Fibroblast of lung (primary cell): ENCODE measurements around the gene PUS1.

Source experiments
- EZH2 ChIP-seq: IDR thresholded peaks from 2 replicates; pipeline ENCODE4 v1.5.1; 2012; ENCODE audit warnings: low read length, control low read depth, mild to moderate bottlenecking; ENCODE audit errors: missing control alignments
- TF ChIP-seq, protein P1 (sequence below), 2 donors: IDR thresholded peaks in 1 of 2; conservative IDR thresholded peaks in 1 of 2; 1 replicate in 1 of 2; 2 replicates in 1 of 2; pipeline ENCODE4 v1.5.1; 2011 to 2012; ENCODE audit warnings: low read length in 2 of 2, control low read depth in 1 of 2, inconsistent platforms in 1 of 2, low read depth in 1 of 2, mild to moderate bottlenecking in 1 of 2

DNA sequence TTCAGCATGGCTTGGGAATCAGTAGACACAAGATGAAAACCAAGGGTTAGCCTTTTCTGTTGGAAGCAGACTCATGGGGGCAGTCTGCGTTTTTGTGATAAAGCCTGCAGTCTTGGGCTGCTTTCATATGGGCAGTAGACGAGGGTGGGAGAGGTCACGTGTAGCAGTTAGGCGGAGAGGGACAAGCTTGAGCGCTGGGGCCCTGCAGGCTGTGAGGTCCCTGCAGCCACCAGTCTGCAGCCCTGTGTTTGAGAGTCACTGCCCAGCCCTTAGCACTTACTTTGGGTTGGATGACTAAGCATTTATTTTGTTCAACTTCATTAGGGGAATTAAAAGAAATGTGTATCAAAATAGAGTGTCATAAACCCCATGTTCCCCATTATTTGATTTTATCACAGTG, 57.8 kb downstream of the PUS1 start:
- TF ChIP-seq, protein P1, sequence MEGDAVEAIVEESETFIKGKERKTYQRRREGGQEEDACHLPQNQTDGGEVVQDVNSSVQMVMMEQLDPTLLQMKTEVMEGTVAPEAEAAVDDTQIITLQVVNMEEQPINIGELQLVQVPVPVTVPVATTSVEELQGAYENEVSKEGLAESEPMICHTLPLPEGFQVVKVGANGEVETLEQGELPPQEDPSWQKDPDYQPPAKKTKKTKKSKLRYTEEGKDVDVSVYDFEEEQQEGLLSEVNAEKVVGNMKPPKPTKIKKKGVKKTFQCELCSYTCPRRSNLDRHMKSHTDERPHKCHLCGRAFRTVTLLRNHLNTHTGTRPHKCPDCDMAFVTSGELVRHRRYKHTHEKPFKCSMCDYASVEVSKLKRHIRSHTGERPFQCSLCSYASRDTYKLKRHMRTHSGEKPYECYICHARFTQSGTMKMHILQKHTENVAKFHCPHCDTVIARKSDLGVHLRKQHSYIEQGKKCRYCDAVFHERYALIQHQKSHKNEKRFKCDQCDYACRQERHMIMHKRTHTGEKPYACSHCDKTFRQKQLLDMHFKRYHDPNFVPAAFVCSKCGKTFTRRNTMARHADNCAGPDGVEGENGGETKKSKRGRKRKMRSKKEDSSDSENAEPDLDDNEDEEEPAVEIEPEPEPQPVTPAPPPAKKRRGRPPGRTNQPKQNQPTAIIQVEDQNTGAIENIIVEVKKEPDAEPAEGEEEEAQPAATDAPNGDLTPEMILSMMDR (conservative IDR thresholded peaks at IDR 0.05 in 1 of 2, IDR thresholded peaks at IDR 0.05 in 1 of 2; ENCODE audit: low read depth in 1 of 2, low read length in 2 of 2): no peak
- no peak for TF ChIP-seq EZH2
